Measurements from ENCODE around the gene RASGRP4. TPM values are rescaled to one million over a fixed set of nuclear protein-coding genes. Genes with fewer than 3 reads are reported as not detected.
"Not testable (repeated sequence)": the region's sequence is repeated elsewhere in the genome, so short reads cannot be mapped to it uniquely, and the experiment has no call there.

Gene RASGRP4
- total RNA-seq, 1 donor from 2014 or later, result 13.5 TPM

- peaks cover 2% of the 10 kb centered on the region for H3K4me1 ChIP-seq
- H3K4me3 ChIP-seq, result no peak overlapping the region
- no peak overlapping the region for H3K27ac ChIP-seq
- H3K9me3 ChIP-seq, result no peaks in the 10 kb centered on the region
- intact Hi-C loops (cut with DNase I), result no loop called here
- H3K27me3 ChIP-seq (ENCODE audit: low read depth), result no peaks in the 10 kb centered on the region
- TF ChIP-seq CTCF (IDR thresholded peaks at IDR 0.05), result no peak
- ATAC-seq (no peak), DNase-seq (no peak)
- H3K36me3 ChIP-seq, result peaks cover 10% of the 10 kb centered on the region
These were observed 13.5 kb downstream of the RASGRP4 start for GRCh38 chr19:38412491-38412890.

- H3K27me3 ChIP-seq (ENCODE audit: low read depth); ATAC-seq; intact Hi-C loops (cut with DNase I); DNase-seq; H3K4me3 ChIP-seq; H3K27ac ChIP-seq; H3K9me3 ChIP-seq; H3K4me1 ChIP-seq: not testable (repeated sequence)
- peaks cover 15% of the 10 kb centered on the region for H3K36me3 ChIP-seq
These were observed 14.1 kb downstream of the RASGRP4 start for GRCh38 chr19:38411898-38412297.

GRCh38 chr19:38411041-38411712, 14.8 kb downstream of the RASGRP4 start:
- TF ChIP-seq CTCF (IDR thresholded peaks at IDR 0.05), result no peak
- ATAC-seq (no peak), DNase-seq (no peak)
- intact Hi-C loops (cut with DNase I), result no loop called here
- no peaks in the 10 kb centered on the region for H3K4me1 ChIP-seq
- no peaks in the 10 kb centered on the region for H3K27me3 ChIP-seq (ENCODE audit: low read depth)
- H3K9me3 ChIP-seq, result no peaks in the 10 kb centered on the region
- H3K27ac ChIP-seq, result no peak overlapping the region
- H3K4me3 ChIP-seq, result no peak overlapping the region
- peaks cover 22% of the 10 kb centered on the region for H3K36me3 ChIP-seq

- H3K27ac ChIP-seq; H3K9me3 ChIP-seq; ATAC-seq; H3K4me1 ChIP-seq; intact Hi-C loops (cut with DNase I); H3K27me3 ChIP-seq (ENCODE audit: low read depth); DNase-seq; H3K4me3 ChIP-seq: not testable (repeated sequence)
- peaks cover 29% of the 10 kb centered on the region for H3K36me3 ChIP-seq
These were observed 15.6 kb downstream of the RASGRP4 start for GRCh38 chr19:38410407-38410806.

- H3K36me3 ChIP-seq, result peaks cover 36% of the 10 kb centered on the region
- intact Hi-C loops (cut with DNase I), result no loop called here
These were observed 16.3 kb downstream of the RASGRP4 start for GRCh38 chr19:38409631-38410133.

GRCh38 chr19:38405276-38405675, 20.7 kb downstream of the RASGRP4 start:
- H3K36me3 ChIP-seq, result peaks cover 36% of the 10 kb centered on the region
- intact Hi-C loops (cut with DNase I), result no loop called here
- no peak for ATAC-seq

More at GRCh38 chr19:38409631-38410133, 16.3 kb downstream of the RASGRP4 start:
- no peak for ATAC-seq
- no peaks in the 10 kb centered on the region for H3K4me1 ChIP-seq
- TF ChIP-seq CTCF (IDR thresholded peaks at IDR 0.05), result no peak
- H3K27ac ChIP-seq, result no peak overlapping the region
- no peak for DNase-seq
- H3K4me3 ChIP-seq, result no peak overlapping the region
- H3K27me3 ChIP-seq (ENCODE audit: low read depth), result no peaks in the 10 kb centered on the region
- no peaks in the 10 kb centered on the region for H3K9me3 ChIP-seq

More at GRCh38 chr19:38405276-38405675, 20.7 kb downstream of the RASGRP4 start:
- TF ChIP-seq CTCF (IDR thresholded peaks at IDR 0.05), result no peak
- peaks cover 12% of the 10 kb centered on the region for H3K4me1 ChIP-seq
- DNase-seq, result no peak
- no peak overlapping the region for H3K4me3 ChIP-seq
- no peaks in the 10 kb centered on the region for H3K27me3 ChIP-seq (ENCODE audit: low read depth)
- no peak overlapping the region for H3K27ac ChIP-seq
- no peaks in the 10 kb centered on the region for H3K9me3 ChIP-seq

Measured in lower lobe of right lung (tissue), 2 donors.